B cell (primary cell): ENCODE measurements around the gene HOXB4. TPM values are rescaled to one million over a fixed set of nuclear protein-coding genes. Genes with fewer than 3 reads are reported as not detected.

Source experiments
- ATAC-seq: fragments of 200-7000 bp; cut with Tn5 transposase; one replicate; pipeline ENCODE4 v1.10.0; 2021; ENCODE audit warnings: low read depth, mild to moderate bottlenecking, moderate number of reproducible peaks, moderate library complexity
- CTCF ChIA-PET: fragments of 350-600 bp; sonication (Branson Sonifier 250); formaldehyde crosslinking; loops from one replicate; lab custom pipeline; 2021; ENCODE audit warnings: antibody characterized with exemption, inconsistent platforms; lab: Charles Lee
- POLR2A ChIA-PET: fragments of 350-600 bp; sonication (Branson Sonifier 250); formaldehyde crosslinking; loops from one replicate; lab custom pipeline; 2021; ENCODE audit warnings: antibody characterized with exemption; lab: Charles Lee
- DNase-seq: peaks from one replicate; pipeline ENCODE4 v3.0.0; 2013
- H2AFZ ChIP-seq: 2 replicates; pipeline ENCODE4 v1.6.1; 2012; ENCODE audit warnings: mild to moderate bottlenecking, low read depth, low read length; ENCODE audit not compliant: insufficient read depth, poor library complexity, severe bottlenecking
- H3K27ac ChIP-seq, 2 donors: 1 replicate in 1 of 2; 2 replicates in 1 of 2; pipeline ENCODE4 v1.5.1; 2012 to 2013; ENCODE audit warnings: low read length in 2 of 2, mild to moderate bottlenecking in 2 of 2, moderate library complexity in 1 of 2
- H3K27me3 ChIP-seq, 4 experiments: fragments of 200-600 bp in 1 of 4; sonication (generic) in 1 of 4; replicated peaks in 1 of 4; 1 replicate in 2 of 4; 2 replicates in 2 of 4; pipeline versions ENCODE4 v1.6.1 to v1.7.0; 2013 to 2016; ENCODE audit warnings: low read length in 3 of 4, mild to moderate bottlenecking in 2 of 4, mixed read lengths in 1 of 4, moderate library complexity in 1 of 4; ENCODE audit not compliant: insufficient read depth in 4 of 4, control insufficient read depth in 3 of 4; ENCODE audit errors: control extremely low read depth in 1 of 4
- H3K36me3 ChIP-seq, 2 experiments: replicated peaks in 1 of 2; 1 replicate in 1 of 2; 2 replicates in 1 of 2; pipeline versions ENCODE4 v1.6.1 to v1.7.1; 2013; ENCODE audit warnings: low read length in 1 of 2; ENCODE audit not compliant: insufficient read depth in 2 of 2, control insufficient read depth in 1 of 2; ENCODE audit errors: control extremely low read depth in 1 of 2, extremely low read depth in 1 of 2
- H3K4me1 ChIP-seq, 2 donors: fragments of 200-600 bp in 1 of 2; sonication (generic) in 1 of 2; 1 replicate in 1 of 2; 2 replicates in 1 of 2; pipeline versions ENCODE4 v1.5.1 to v1.6.1; 2013 to 2017; ENCODE audit warnings: low read length in 2 of 2; ENCODE audit not compliant: control insufficient read depth in 2 of 2, insufficient read depth in 2 of 2
- H3K4me2 ChIP-seq: replicated peaks from 2 replicates; pipeline ENCODE3; 2012; ENCODE audit warnings: mild to moderate bottlenecking, low read depth, low read length; ENCODE audit not compliant: poor library complexity, severe bottlenecking
- H3K4me3 ChIP-seq, 5 experiments: fragments of 200-600 bp in 1 of 5; sonication (generic) in 1 of 5; 1 replicate in 3 of 5; 2 replicates in 2 of 5; pipeline versions ENCODE4 v1.5.1 to v1.7.0; 2011 to 2016; ENCODE audit warnings: low read length in 4 of 5, mild to moderate bottlenecking in 4 of 5, low read depth in 2 of 5, control low read depth in 1 of 5, moderate library complexity in 1 of 5; ENCODE audit not compliant: insufficient read depth in 1 of 5; ENCODE audit errors: control extremely low read depth in 1 of 5, extremely low read depth in 1 of 5
- H3K79me2 ChIP-seq: fragments of 200-600 bp; sonication (generic); one replicate; pipeline ENCODE4 v1.6.0; 2016; ENCODE audit warnings: low read length; ENCODE audit not compliant: control insufficient read depth, insufficient read depth
- H3K9ac ChIP-seq: fragments of 200-600 bp; sonication (generic); 2 replicates; pipeline ENCODE4 v1.6.1; 2017; ENCODE audit warnings: mild to moderate bottlenecking, low read length, moderate library complexity
- H3K9me3 ChIP-seq, 3 donors: one replicate each; pipeline versions ENCODE4 v1.6.1 to v1.7.1; 2013; ENCODE audit warnings: low read length in 2 of 3; ENCODE audit not compliant: control insufficient read depth in 2 of 3, insufficient read depth in 1 of 3; ENCODE audit errors: control extremely low read depth in 1 of 3
- H4K20me1 ChIP-seq: 2 replicates; pipeline ENCODE4 v1.6.0; 2012; ENCODE audit warnings: mild to moderate bottlenecking, low read length; ENCODE audit not compliant: insufficient read depth, control insufficient read depth, poor library complexity, severe bottlenecking
- H3K27ac Mint-ChIP-seq: one replicate; pipeline ENCODE4 v1.8.0; 2021; ENCODE audit warnings: mixed read lengths
- H3K27me3 Mint-ChIP-seq: one replicate; pipeline ENCODE4 v1.8.0; 2021; ENCODE audit warnings: mixed read lengths
- H3K4me1 Mint-ChIP-seq: one replicate; pipeline ENCODE4 v1.8.0; 2021; ENCODE audit warnings: mixed read lengths
- H3K4me3 Mint-ChIP-seq: one replicate; pipeline ENCODE4 v1.8.0; 2021; ENCODE audit warnings: mixed read lengths
- H3K9me3 Mint-ChIP-seq: one replicate; pipeline ENCODE4 v1.8.0; 2022; ENCODE audit warnings: mixed read lengths; ENCODE audit not compliant: insufficient read depth
- EZH2 ChIP-seq: IDR thresholded peaks from 2 replicates; pipeline ENCODE4 v1.6.1; 2012; ENCODE audit warnings: borderline replicate concordance, low read depth, mild to moderate bottlenecking, moderate library complexity, low read length; ENCODE audit not compliant: insufficient read depth, poor library complexity, severe bottlenecking
- WGBS: methylation state at CpG from one replicate; pipeline ENCODE4 v1.1.5; 2013; ENCODE audit warnings: missing lambda C conversion rate; ENCODE audit not compliant: insufficient coverage; 5-methylcytosine and 5-hydroxymethylcytosine counted together
- intact Hi-C: fragments of 100-400 bp; cut with micrococcal nuclease; formaldehyde crosslinking; loops from one replicate; pipeline ENCODE4 v1.10.0; 2022
- polyA plus RNA-seq: library from polyadenylated mRNA; depleted of rRNA; stranded (reverse); fragments of >200 nt; gene quantifications from 2 replicates; pipeline ENCODE4 v1.2.3, GENCODE V29; 2012
- total RNA-seq, 2 donors: library from RNA; stranded (reverse); fragments of 120-200 nt in 1 of 2; gene quantifications; 1 replicate in 1 of 2; 2 replicates in 1 of 2; pipeline versions ENCODE4 v1.2.3 to v1.2.4, GENCODE V29; 2013 to 2022
- TF ChIP-seq, protein P1 (sequence below): fragments of 200-600 bp; IDR thresholded peaks from one replicate; pipeline ENCODE4 v1.8.0; 2022; ENCODE audit warnings: antibody characterized with exemption, mild to moderate bottlenecking

HOXB4 gene
- total and polyA plus RNA-seq, 2 donors (not counting 1 experiment from before 2014, with no cell fraction given) = 0.85 to 1.7 TPM

DNA sequence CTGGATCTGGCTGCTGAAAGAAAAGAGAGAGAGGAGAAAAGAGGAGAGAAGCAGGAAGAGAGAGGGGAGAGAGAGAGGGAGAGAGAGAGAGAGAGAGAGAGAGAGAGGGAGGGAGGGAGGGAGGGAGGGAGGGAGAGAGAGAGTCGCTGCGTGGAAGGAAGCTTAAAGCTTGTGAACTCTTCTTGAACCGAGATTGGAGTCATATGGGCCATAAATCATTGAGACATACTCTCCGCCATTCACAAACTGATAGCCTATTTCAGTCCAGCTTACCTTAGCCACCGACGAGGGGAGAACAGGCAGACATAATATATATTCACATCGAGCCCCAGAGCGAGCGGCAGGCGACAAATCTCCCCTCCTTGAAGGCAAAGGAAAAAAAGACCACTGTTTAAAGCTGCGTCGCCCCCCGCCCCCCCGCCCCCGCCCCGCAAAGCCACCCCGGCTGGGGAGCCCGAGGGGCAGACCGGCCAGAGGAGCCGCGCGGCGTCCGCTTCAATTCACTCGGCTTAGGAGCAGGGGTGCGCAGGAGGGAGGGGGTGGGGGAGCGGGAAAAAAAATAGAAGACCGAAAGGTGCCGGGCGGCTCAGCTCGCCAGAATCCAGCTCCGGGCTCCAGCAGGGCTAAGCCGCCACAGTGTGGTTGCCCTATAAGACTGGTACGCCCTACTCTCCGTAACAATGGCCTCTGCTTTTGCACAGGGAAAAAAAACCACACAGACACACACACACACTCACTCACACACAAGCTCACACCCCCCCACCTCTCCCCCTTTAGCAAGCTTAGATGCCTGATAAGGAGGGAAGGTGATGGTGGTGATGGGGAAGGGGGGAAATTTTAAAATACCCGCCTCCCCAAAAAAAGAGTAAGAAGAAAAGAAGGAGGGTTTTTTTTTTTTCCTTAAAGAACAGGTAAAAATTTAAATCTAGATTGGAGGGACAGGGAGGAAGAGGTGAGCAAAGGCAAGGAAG lies 22.6 kb downstream of the HOXB4 start:
- H3K4me1 ChIP-seq = peaks cover 0 to 4% of the 10 kb centered on the region in 2 donors
- H3K4me3 Mint-ChIP-seq = peak overlapping the region; percentile 85
- peak overlapping the region; percentile 59 for H3K4me2 ChIP-seq
- H3K4me3 ChIP-seq = peak overlapping the region in 1 of 5 experiments; percentile 12
- no peaks in the 10 kb centered on the region for H4K20me1 ChIP-seq
- H3K4me1 Mint-ChIP-seq = peaks cover 4% of the 10 kb centered on the region
- no peaks in the 10 kb centered on the region for H3K79me2 ChIP-seq
- no peak overlapping the region for H2AFZ ChIP-seq
- intact Hi-C loops = no loop called here
- DNase-seq (no peak), ATAC-seq (peak; percentile 14)
- peaks cover 0 to 7% (median 0%) of the 10 kb centered on the region in 3 donors for H3K9me3 ChIP-seq
- H3K36me3 ChIP-seq = no peaks in the 10 kb centered on the region
- ChIA-PET POLR2A (no interaction called here), CTCF (no interaction called here)
- no peaks in the 10 kb centered on the region for H3K9me3 Mint-ChIP-seq
- H3K27ac Mint-ChIP-seq = no peak overlapping the region
- H3K27me3 ChIP-seq = peaks cover 0 to 31% (median 10%) of the 10 kb centered on the region in 4 experiments
- TF ChIP-seq, protein P1, sequence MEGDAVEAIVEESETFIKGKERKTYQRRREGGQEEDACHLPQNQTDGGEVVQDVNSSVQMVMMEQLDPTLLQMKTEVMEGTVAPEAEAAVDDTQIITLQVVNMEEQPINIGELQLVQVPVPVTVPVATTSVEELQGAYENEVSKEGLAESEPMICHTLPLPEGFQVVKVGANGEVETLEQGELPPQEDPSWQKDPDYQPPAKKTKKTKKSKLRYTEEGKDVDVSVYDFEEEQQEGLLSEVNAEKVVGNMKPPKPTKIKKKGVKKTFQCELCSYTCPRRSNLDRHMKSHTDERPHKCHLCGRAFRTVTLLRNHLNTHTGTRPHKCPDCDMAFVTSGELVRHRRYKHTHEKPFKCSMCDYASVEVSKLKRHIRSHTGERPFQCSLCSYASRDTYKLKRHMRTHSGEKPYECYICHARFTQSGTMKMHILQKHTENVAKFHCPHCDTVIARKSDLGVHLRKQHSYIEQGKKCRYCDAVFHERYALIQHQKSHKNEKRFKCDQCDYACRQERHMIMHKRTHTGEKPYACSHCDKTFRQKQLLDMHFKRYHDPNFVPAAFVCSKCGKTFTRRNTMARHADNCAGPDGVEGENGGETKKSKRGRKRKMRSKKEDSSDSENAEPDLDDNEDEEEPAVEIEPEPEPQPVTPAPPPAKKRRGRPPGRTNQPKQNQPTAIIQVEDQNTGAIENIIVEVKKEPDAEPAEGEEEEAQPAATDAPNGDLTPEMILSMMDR = no peak
- TF ChIP-seq EZH2 = no peak
- peaks cover 37% of the 10 kb centered on the region for H3K27me3 Mint-ChIP-seq
- no peak overlapping the region for H3K27ac ChIP-seq
- WGBS = 9% methylated on average over 24 of the region's 36 CpGs
- H3K9ac ChIP-seq = no peak overlapping the region
